Esophagus squamous epithelium (tissue), 4 donors: ENCODE results near the gene RNASEL.

Experiments
- CTCF ChIP-seq, 6 experiments: fragments of 450-650 bp in 4 of 6; fragments of 200-600 bp in 2 of 6; sonication (generic) in 2 of 6; IDR thresholded peaks; one replicate each; pipeline ENCODE4 v1.5.1; 2016 to 2019; ENCODE audit warnings: antibody characterized with exemption in 6 of 6, mild to moderate bottlenecking in 4 of 6, moderate library complexity in 4 of 6
- POLR2A ChIP-seq, 4 donors: fragments of 450-650 bp; IDR thresholded peaks; one replicate each; pipeline ENCODE4 v1.6.1; 2017; ENCODE audit warnings: antibody characterized with exemption in 4 of 4, mild to moderate bottlenecking in 4 of 4, moderate library complexity in 3 of 4

GRCh38 chr1:182588500-182589396 lies at the start of gene RNASEL:
- TF ChIP-seq CTCF (IDR thresholded peaks at IDR 0.05) (no peak), POLR2A (IDR thresholded peaks at IDR 0.05) (peak in 1 of 4 donors; percentile 40)
